ENCODE data around the gene FAM151B. TPM values are rescaled to one million over a fixed set of nuclear protein-coding genes. Genes with fewer than 3 reads are reported as not detected.

The FAM151B gene
- total RNA-seq (ENCODE audit: low replicate concordance), result 2.8 and 3.9 TPM in 2 replicates

- TF ChIP-seq EZH2phosphoT487 (IDR thresholded peaks at IDR 0.05) (no peak), EZH2 (IDR thresholded peaks at IDR 0.05) (peak; percentile 31), CTCF (IDR thresholded peaks at IDR 0.05) (peak; percentile 41)
- H3K27ac Mint-ChIP-seq, result peak within 1 kb of the TSS; percentile 76
- H3K4me1 Mint-ChIP-seq, result peaks cover 23% of the 10 kb centered on the region
- peaks cover 18% of the 10 kb centered on the region for H3K36me3 Mint-ChIP-seq
- peak within 1 kb of the TSS; percentile 52 for H3K4me3 ChIP-seq
- peaks cover 6% of the 10 kb centered on the region for H3K9me3 Mint-ChIP-seq
- H3F3A ChIP-seq (ENCODE audit: low read depth), result peaks cover 29% of the 10 kb centered on the region
- peak within 1 kb of the TSS; percentile 72 for H3K27ac ChIP-seq
- no peaks in the 10 kb centered on the region for H3K36me3 ChIP-seq
- H3K27me3 Mint-ChIP-seq (ENCODE audit: insufficient read depth, low read depth), result peaks cover 4% of the 10 kb centered on the region
- peak within 1 kb of the TSS; percentile 77 for H3K4me2 ChIP-seq
- H3K9ac ChIP-seq, result no peak within 1 kb of the TSS
- no peaks in the 10 kb centered on the region for H4K20me1 ChIP-seq (ENCODE audit: low read depth)
- H3K4me1 ChIP-seq, result peaks cover 5% of the 10 kb centered on the region
- H3K27me3 ChIP-seq, result no peaks in the 10 kb centered on the region
- peak; percentile 97 for DNase-seq (ENCODE audit: low spot score)
- H2AFZ ChIP-seq (replicated peaks), result peak within 1 kb of the TSS; percentile 69
- no peaks in the 10 kb centered on the region for H3K9me3 ChIP-seq (ENCODE audit: low read depth)
- H3K79me2 ChIP-seq (ENCODE audit: low read depth), result no peaks in the 10 kb centered on the region
- peak within 1 kb of the TSS; percentile 94 for H3K4me3 Mint-ChIP-seq
Observed at GRCh38 chr5:80487829-80488721, at the start of gene FAM151B. TSS of gene FAM151B (plus strand) at chr5:80488100. CDS start at chr5:80488124, 24 bp downstream.

GRCh38 chr5:80438739-80439138 is 49.2 kb upstream of the FAM151B start:
- Histone ChIP-seq H3K27me3 (no peaks in the 10 kb centered on the region), H3K9ac (no peak overlapping the region), H3K4me1 (no peaks in the 10 kb centered on the region), H3K4me2 (no peak overlapping the region), H3K4me3 (no peak overlapping the region), H3K36me3 (peaks cover 28% of the 10 kb centered on the region), H4K20me1 (ENCODE audit: low read depth) (peaks cover 5% of the 10 kb centered on the region), H2AFZ (replicated peaks) (no peak overlapping the region), H3K27ac (no peak overlapping the region), H3K79me2 (ENCODE audit: low read depth) (no peaks in the 10 kb centered on the region), H3K9me3 (ENCODE audit: low read depth) (no peaks in the 10 kb centered on the region), H3F3A (ENCODE audit: low read depth) (no peaks in the 10 kb centered on the region)
- H3K36me3 Mint-ChIP-seq, result peaks cover 58% of the 10 kb centered on the region
- no peak overlapping the region for H3K27ac Mint-ChIP-seq
- H3K27me3 Mint-ChIP-seq (ENCODE audit: insufficient read depth, low read depth), result peaks cover 3% of the 10 kb centered on the region
- no peak overlapping the region for H3K4me3 Mint-ChIP-seq
- no peaks in the 10 kb centered on the region for H3K4me1 Mint-ChIP-seq
- no peak for DNase-seq (ENCODE audit: low spot score)
- TF ChIP-seq CTCF (IDR thresholded peaks at IDR 0.05) (no peak), EZH2phosphoT487 (IDR thresholded peaks at IDR 0.05) (no peak), EZH2 (IDR thresholded peaks at IDR 0.05) (no peak)
- H3K9me3 Mint-ChIP-seq, result peaks cover 3% of the 10 kb centered on the region

- Histone ChIP-seq H3K27me3 (no peaks in the 10 kb centered on the region), H2AFZ (replicated peaks) (no peak overlapping the region), H3K9ac (no peak overlapping the region), H3K36me3 (peaks cover 31% of the 10 kb centered on the region), H3K4me3 (no peak overlapping the region), H3K27ac (no peak overlapping the region), H3F3A (ENCODE audit: low read depth) (no peaks in the 10 kb centered on the region), H3K79me2 (ENCODE audit: low read depth) (no peaks in the 10 kb centered on the region), H3K4me2 (no peak overlapping the region), H4K20me1 (ENCODE audit: low read depth) (peaks cover 5% of the 10 kb centered on the region), H3K9me3 (ENCODE audit: low read depth) (no peaks in the 10 kb centered on the region), H3K4me1 (no peaks in the 10 kb centered on the region)
- peaks cover 3% of the 10 kb centered on the region for H3K9me3 Mint-ChIP-seq
- no peak for DNase-seq (ENCODE audit: low spot score)
- TF ChIP-seq EZH2phosphoT487 (IDR thresholded peaks at IDR 0.05), result no peak
- no peak for TF ChIP-seq CTCF (IDR thresholded peaks at IDR 0.05)
- no peak for TF ChIP-seq EZH2 (IDR thresholded peaks at IDR 0.05)
- no peak overlapping the region for H3K27ac Mint-ChIP-seq
- no peak overlapping the region for H3K4me3 Mint-ChIP-seq
- no peaks in the 10 kb centered on the region for H3K4me1 Mint-ChIP-seq
- peaks cover 3% of the 10 kb centered on the region for H3K27me3 Mint-ChIP-seq (ENCODE audit: insufficient read depth, low read depth)
- peaks cover 55% of the 10 kb centered on the region for H3K36me3 Mint-ChIP-seq
Observed at GRCh38 chr5:80439213-80439612, 48.7 kb upstream of the FAM151B start.

Data from neural progenitor cell (in vitro differentiated cells).